SH-SY5Y (cell line): ENCODE data around the gene TMEM116.

ENCODE experiments used
- GATA2 ChIP-seq: IDR thresholded peaks from 2 replicates; pipeline ENCODE4 v1.6.1; 2011; ENCODE audit warnings: mild to moderate bottlenecking, low read depth, low read length
- GATA3 ChIP-seq: IDR thresholded peaks from 2 replicates; pipeline ENCODE4 v1.6.1; 2011; ENCODE audit warnings: low read depth, mild to moderate bottlenecking, low read length, moderate library complexity

DNA sequence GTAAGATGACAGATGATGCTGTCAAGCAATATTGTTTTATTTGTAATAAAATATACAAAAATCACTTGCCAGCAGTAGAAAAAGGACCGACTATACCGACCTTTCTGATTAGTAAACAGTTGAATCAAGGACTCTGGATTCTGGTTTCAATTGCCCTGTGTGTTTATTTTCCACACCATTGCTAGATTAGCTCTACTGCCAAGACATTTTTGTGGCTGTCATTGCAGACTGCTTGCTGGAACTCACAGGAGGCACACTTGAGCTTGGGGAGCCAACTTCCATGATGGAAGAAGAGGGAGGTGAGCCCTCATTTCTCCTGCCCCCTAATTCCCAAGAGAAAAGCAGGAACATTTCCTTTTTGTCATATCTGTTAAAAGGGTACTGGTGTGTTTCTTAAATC, 119.7 kb downstream of the TMEM116 start:
- TF ChIP-seq GATA2 (no peak), GATA3 (no peak)
